ENCODE data around the gene MTCP1.
A peak's percentile ranks its signal among the peaks of the same experiment; 100 is the strongest.

Gene MTCP1

GRCh38 chrX:155070975-155071693 is at the start of gene MTCP1, which contains the start of the genes BRCC3 and CMC4:
Gene MTCP1 (minus strand): TSS chrX:155071136. CDS start chrX:155066010, 5,126 bp downstream.
Gene BRCC3 (plus strand): TSS chrX:155071508. CDS start chrX:155071528, 20 bp downstream.
Gene CMC4 (minus strand): TSS chrX:155071136. CDS start chrX:155064023, 7,113 bp downstream.
- peaks cover 7% of the 10 kb centered on the region for H3K9me3 Mint-ChIP-seq
- H3K27me3 Mint-ChIP-seq (ENCODE audit: low read depth), result no peaks in the 10 kb centered on the region
- H3K27ac Mint-ChIP-seq, result peak within 1 kb of the TSS; percentile 58 to 93 (median 91)
- peaks cover 22% of the 10 kb centered on the region for H3K4me1 Mint-ChIP-seq
- no peak for TF ChIP-seq CTCF (IDR thresholded peaks at IDR 0.05; ENCODE audit: unreplicated experiment in 3 of 3)
- H3K4me3 Mint-ChIP-seq, result peak within 1 kb of the TSS; percentile 94 to 95 (median 94)
- peaks cover 24% of the 10 kb centered on the region for H3K36me3 Mint-ChIP-seq (ENCODE audit: low read depth)

GRCh38 chrX:155115174-155115819 is 44.4 kb upstream of the MTCP1 start:
- TF ChIP-seq CTCF (IDR thresholded peaks at IDR 0.05; ENCODE audit: unreplicated experiment in 3 of 3), result no peak
- no peaks in the 10 kb centered on the region for H3K27me3 Mint-ChIP-seq (ENCODE audit: low read depth)
- peaks cover 23% of the 10 kb centered on the region for H3K9me3 Mint-ChIP-seq
- no peaks in the 10 kb centered on the region for H3K4me1 Mint-ChIP-seq
- H3K4me3 Mint-ChIP-seq, result no peak overlapping the region
- no peak overlapping the region for H3K27ac Mint-ChIP-seq
- H3K36me3 Mint-ChIP-seq (ENCODE audit: low read depth), result peaks cover 63% of the 10 kb centered on the region

GRCh38 chrX:155113097-155113496 is 42.2 kb upstream of the MTCP1 start:
- Mint-ChIP-seq H3K27ac (no peak overlapping the region), H3K36me3 (ENCODE audit: low read depth) (peaks cover 69% of the 10 kb centered on the region), H3K27me3 (ENCODE audit: low read depth) (no peaks in the 10 kb centered on the region), H3K4me1 (no peaks in the 10 kb centered on the region), H3K9me3 (peaks cover 23% of the 10 kb centered on the region), H3K4me3 (no peak overlapping the region)
- no peak for TF ChIP-seq CTCF (IDR thresholded peaks at IDR 0.05; ENCODE audit: unreplicated experiment in 3 of 3)

GRCh38 chrX:155112171-155112570 is 41.2 kb upstream of the MTCP1 start:
- no peak for TF ChIP-seq CTCF (IDR thresholded peaks at IDR 0.05; ENCODE audit: unreplicated experiment in 3 of 3)
- Mint-ChIP-seq H3K9me3 (peaks cover 23% of the 10 kb centered on the region), H3K36me3 (ENCODE audit: low read depth) (peaks cover 73% of the 10 kb centered on the region), H3K4me1 (no peaks in the 10 kb centered on the region), H3K27ac (no peak overlapping the region), H3K27me3 (ENCODE audit: low read depth) (no peaks in the 10 kb centered on the region), H3K4me3 (no peak overlapping the region)

GRCh38 chrX:155108427-155108826 is 37.5 kb upstream of the MTCP1 start:
- Mint-ChIP-seq H3K27ac (no peak overlapping the region), H3K4me1 (no peaks in the 10 kb centered on the region), H3K4me3 (no peak overlapping the region), H3K27me3 (ENCODE audit: low read depth) (no peaks in the 10 kb centered on the region), H3K9me3 (peaks cover 8% of the 10 kb centered on the region), H3K36me3 (ENCODE audit: low read depth) (peaks cover 48% of the 10 kb centered on the region)
- TF ChIP-seq CTCF (IDR thresholded peaks at IDR 0.05; ENCODE audit: unreplicated experiment in 3 of 3), result no peak
